ENCODE measurements around the gene TUBA1B. TPM values are rescaled to one million over a fixed set of nuclear protein-coding genes. Genes with fewer than 3 reads are reported as not detected.

TUBA1B gene
- total and polyA plus RNA-seq, 4 donors, result 125 to 1,268 (median 243) TPM

DNA sequence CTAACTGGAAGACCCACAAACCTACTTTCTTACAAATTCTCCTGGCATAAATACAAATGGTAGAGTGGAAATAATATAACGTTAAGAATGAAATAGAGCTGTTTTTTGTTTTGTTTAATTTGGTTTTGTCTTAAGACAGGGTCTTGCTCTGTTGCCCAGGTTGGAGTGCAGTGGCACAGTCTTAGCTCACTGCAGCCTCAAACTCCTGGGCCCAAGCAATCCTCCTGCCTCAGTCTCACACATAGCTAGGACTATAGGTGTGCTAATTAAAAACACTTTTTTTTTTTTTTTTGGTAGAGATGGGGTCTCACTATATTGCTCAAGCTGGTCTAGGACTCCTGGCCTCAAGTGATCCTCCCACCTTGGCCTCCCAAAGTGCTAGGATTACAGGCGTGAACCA, 32.5 kb downstream of the TUBA1B start:
- Histone ChIP-seq H3K36me3 (ENCODE audit: control insufficient read depth in 4 of 4, insufficient read depth in 3 of 4, low read depth in 1 of 4, low read length in 3 of 4) (peaks cover 7 to 51% (median 43%) of the 10 kb centered on the region in 4 donors), H3K4me1 (ENCODE audit: control insufficient read depth in 4 of 4, insufficient read depth in 4 of 4, low read length in 3 of 4) (peaks cover 0 to 9% (median 6%) of the 10 kb centered on the region in 4 donors), H3K9ac (ENCODE audit: low read depth in 1 of 2, low read length in 2 of 2) (no peak overlapping the region), H3K9me3 (ENCODE audit: control insufficient read depth in 4 of 4, low read length in 3 of 4) (no peaks in the 10 kb centered on the region), H3K27ac (ENCODE audit: low read depth in 1 of 2, low read length in 2 of 2) (no peak overlapping the region), H3K27me3 (ENCODE audit: control insufficient read depth in 4 of 4, insufficient read depth in 4 of 4, low read length in 3 of 4) (no peaks in the 10 kb centered on the region), H3K4me3 (ENCODE audit: low read depth in 1 of 3, low read length in 3 of 3) (no peak overlapping the region)
- TF ChIP-seq, protein P1, sequence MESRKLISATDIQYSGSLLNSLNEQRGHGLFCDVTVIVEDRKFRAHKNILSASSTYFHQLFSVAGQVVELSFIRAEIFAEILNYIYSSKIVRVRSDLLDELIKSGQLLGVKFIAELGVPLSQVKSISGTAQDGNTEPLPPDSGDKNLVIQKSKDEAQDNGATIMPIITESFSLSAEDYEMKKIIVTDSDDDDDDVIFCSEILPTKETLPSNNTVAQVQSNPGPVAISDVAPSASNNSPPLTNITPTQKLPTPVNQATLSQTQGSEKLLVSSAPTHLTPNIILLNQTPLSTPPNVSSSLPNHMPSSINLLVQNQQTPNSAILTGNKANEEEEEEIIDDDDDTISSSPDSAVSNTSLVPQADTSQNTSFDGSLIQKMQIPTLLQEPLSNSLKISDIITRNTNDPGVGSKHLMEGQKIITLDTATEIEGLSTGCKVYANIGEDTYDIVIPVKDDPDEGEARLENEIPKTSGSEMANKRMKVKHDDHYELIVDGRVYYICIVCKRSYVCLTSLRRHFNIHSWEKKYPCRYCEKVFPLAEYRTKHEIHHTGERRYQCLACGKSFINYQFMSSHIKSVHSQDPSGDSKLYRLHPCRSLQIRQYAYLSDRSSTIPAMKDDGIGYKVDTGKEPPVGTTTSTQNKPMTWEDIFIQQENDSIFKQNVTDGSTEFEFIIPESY (IDR thresholded peaks at IDR 0.05), result no peak
- no peak for DNase-seq (ENCODE audit: low spot score)
- 94% methylated on average over 2 of the region's 2 CpGs for WGBS

DNA sequence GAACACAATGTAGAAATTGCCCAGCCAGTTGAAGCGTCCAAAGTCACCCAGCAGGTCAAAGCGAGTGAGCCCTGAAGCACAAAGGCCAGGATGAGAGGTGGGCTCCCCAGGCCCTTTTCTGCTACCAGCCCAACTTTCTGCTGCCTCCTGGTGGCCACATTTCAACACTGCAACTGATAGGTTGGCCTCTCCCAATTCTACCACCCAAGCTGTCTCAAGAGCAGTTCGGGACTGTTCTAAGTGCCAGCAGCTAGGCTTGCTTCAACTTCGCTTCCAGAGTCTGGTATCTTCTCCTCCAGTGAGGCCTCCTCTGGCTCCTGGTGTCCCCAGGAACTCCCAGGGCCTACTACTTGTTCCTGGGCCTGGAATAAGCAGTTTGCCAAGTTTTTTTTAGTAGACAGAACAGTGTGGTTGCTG, 33.2 kb downstream of the TUBA1B start:
- TF ChIP-seq, protein P2, sequence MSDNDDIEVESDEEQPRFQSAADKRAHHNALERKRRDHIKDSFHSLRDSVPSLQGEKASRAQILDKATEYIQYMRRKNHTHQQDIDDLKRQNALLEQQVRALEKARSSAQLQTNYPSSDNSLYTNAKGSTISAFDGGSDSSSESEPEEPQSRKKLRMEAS (IDR thresholded peaks at IDR 0.05), result no peak
- TF ChIP-seq, protein P3, sequence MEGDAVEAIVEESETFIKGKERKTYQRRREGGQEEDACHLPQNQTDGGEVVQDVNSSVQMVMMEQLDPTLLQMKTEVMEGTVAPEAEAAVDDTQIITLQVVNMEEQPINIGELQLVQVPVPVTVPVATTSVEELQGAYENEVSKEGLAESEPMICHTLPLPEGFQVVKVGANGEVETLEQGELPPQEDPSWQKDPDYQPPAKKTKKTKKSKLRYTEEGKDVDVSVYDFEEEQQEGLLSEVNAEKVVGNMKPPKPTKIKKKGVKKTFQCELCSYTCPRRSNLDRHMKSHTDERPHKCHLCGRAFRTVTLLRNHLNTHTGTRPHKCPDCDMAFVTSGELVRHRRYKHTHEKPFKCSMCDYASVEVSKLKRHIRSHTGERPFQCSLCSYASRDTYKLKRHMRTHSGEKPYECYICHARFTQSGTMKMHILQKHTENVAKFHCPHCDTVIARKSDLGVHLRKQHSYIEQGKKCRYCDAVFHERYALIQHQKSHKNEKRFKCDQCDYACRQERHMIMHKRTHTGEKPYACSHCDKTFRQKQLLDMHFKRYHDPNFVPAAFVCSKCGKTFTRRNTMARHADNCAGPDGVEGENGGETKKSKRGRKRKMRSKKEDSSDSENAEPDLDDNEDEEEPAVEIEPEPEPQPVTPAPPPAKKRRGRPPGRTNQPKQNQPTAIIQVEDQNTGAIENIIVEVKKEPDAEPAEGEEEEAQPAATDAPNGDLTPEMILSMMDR (IDR thresholded peaks at IDR 0.05; ENCODE audit: low read depth, low read length, missing input control), result peak; percentile 72
- TF ChIP-seq RAD21 (IDR thresholded peaks at IDR 0.05), result peak; percentile 44 to 68
- TF ChIP-seq FOXA2 (IDR thresholded peaks at IDR 0.05), result no peak
- no peak for TF ChIP-seq HNF4G (IDR thresholded peaks at IDR 0.05)
- no peak for TF ChIP-seq GABPA (IDR thresholded peaks at IDR 0.05 in 1 of 2, conservative IDR thresholded peaks at IDR 0.05 in 1 of 2)
- Histone ChIP-seq H3K27me3 (ENCODE audit: control insufficient read depth in 4 of 4, insufficient read depth in 4 of 4, low read length in 3 of 4) (peaks cover 0 to 2% (median 0%) of the 10 kb centered on the region in 4 donors), H3K4me3 (ENCODE audit: low read depth in 1 of 3, low read length in 3 of 3) (no peak overlapping the region), H3K36me3 (ENCODE audit: control insufficient read depth in 4 of 4, insufficient read depth in 3 of 4, low read depth in 1 of 4, low read length in 3 of 4) (peaks cover 6 to 49% (median 41%) of the 10 kb centered on the region in 4 donors), H3K27ac (ENCODE audit: low read depth in 1 of 2, low read length in 2 of 2) (no peak overlapping the region), H3K9me3 (ENCODE audit: control insufficient read depth in 4 of 4, low read length in 3 of 4) (no peaks in the 10 kb centered on the region), H3K9ac (ENCODE audit: low read depth in 1 of 2, low read length in 2 of 2) (no peak overlapping the region), H3K4me1 (ENCODE audit: control insufficient read depth in 4 of 4, insufficient read depth in 4 of 4, low read length in 3 of 4) (peaks cover 0 to 10% (median 6%) of the 10 kb centered on the region in 4 donors)
- DNase-seq (ENCODE audit: low spot score), result peak; percentile 65
- WGBS, result 75% methylated on average over 4 of the region's 4 CpGs

DNA sequence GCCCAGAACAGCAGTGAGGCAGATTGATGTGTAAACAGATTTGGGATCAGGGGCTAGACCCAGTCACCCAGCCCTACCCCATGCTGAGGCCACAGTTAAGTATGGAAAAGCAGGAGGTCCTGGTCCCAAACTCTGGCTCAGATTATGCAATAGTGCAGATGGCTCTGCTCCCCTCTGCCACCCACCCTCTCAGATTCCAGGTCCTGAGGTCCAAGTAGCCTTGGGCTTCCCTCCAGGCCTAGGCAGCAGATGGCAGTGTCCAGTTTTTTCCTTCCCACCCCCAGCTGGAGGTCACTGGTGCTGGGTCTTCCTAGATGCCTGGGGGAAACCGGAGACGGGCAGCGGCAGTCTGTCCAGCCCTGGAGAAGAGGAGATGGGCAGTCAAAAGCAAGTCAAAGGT, 33.8 kb downstream of the TUBA1B start:
- H3K4me1 ChIP-seq (ENCODE audit: control insufficient read depth in 4 of 4, insufficient read depth in 4 of 4, low read length in 3 of 4), result peaks cover 2 to 10% (median 8%) of the 10 kb centered on the region in 4 donors
- no peak for DNase-seq (ENCODE audit: low spot score)
- no peak overlapping the region for H3K9ac ChIP-seq (ENCODE audit: low read depth in 1 of 2, low read length in 2 of 2)
- H3K4me3 ChIP-seq (ENCODE audit: low read depth in 1 of 3, low read length in 3 of 3), result no peak overlapping the region
- TF ChIP-seq FOXA1 (IDR thresholded peaks at IDR 0.05), result no peak
- TF ChIP-seq, protein P4, sequence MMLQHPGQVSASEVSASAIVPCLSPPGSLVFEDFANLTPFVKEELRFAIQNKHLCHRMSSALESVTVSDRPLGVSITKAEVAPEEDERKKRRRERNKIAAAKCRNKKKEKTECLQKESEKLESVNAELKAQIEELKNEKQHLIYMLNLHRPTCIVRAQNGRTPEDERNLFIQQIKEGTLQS (IDR thresholded peaks at IDR 0.05), result no peak
- no peak for TF ChIP-seq NR2F2 (IDR thresholded peaks at IDR 0.05)
- TF ChIP-seq, protein P3 (IDR thresholded peaks at IDR 0.05; ENCODE audit: low read depth, low read length, missing input control), result no peak
- TF ChIP-seq, protein P1 (IDR thresholded peaks at IDR 0.05), result no peak
- TF ChIP-seq FOXA2 (IDR thresholded peaks at IDR 0.05), result no peak
- no peak for TF ChIP-seq HNF4A (conservative IDR thresholded peaks at IDR 0.05)
- no peak for TF ChIP-seq YY1 (IDR thresholded peaks at IDR 0.05)
- no peaks in the 10 kb centered on the region for H3K9me3 ChIP-seq (ENCODE audit: control insufficient read depth in 4 of 4, low read length in 3 of 4)
- no peak overlapping the region for H3K27ac ChIP-seq (ENCODE audit: low read depth in 1 of 2, low read length in 2 of 2)
- H3K36me3 ChIP-seq (ENCODE audit: control insufficient read depth in 4 of 4, insufficient read depth in 3 of 4, low read depth in 1 of 4, low read length in 3 of 4), result peaks cover 4 to 44% (median 38%) of the 10 kb centered on the region in 4 donors
- peaks cover 0 to 2% (median 2%) of the 10 kb centered on the region in 4 donors for H3K27me3 ChIP-seq (ENCODE audit: control insufficient read depth in 4 of 4, insufficient read depth in 4 of 4, low read length in 3 of 4)
- 88% methylated on average over 3 of the region's 3 CpGs for WGBS
